ENCODE results near the gene MOB3B.

The MOB3B gene

DNA sequence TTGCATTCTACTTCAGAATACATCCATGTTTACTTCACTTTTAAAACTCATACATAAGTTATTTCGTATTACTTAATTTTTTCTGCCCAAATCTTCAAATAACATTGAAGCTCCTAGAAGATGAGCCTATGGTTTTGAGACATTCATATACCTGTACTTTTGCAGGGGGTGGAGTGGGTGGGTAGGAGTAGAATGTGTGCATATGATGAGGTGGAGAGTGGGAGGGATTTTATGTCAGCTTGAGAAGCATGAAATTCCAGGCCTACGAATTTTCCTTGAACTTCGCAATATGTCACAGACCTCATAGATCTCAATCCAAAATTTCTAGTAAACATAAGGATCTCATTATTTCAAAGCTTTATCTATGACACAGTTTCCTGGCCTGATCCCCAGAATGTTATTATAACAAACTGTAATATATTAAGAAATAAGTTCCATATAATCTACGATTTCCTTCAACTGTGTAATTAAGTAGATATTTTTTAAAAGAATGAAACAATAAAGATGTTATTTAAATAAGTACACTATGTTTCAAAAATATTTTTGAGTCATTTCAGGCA lies 19.7 kb upstream of the MOB3B start:
- no peaks in the 10 kb centered on the region for H3K36me3 ChIP-seq (replicated peaks)
- H3K27ac ChIP-seq, result no peak overlapping the region
- TF ChIP-seq, protein P1, sequence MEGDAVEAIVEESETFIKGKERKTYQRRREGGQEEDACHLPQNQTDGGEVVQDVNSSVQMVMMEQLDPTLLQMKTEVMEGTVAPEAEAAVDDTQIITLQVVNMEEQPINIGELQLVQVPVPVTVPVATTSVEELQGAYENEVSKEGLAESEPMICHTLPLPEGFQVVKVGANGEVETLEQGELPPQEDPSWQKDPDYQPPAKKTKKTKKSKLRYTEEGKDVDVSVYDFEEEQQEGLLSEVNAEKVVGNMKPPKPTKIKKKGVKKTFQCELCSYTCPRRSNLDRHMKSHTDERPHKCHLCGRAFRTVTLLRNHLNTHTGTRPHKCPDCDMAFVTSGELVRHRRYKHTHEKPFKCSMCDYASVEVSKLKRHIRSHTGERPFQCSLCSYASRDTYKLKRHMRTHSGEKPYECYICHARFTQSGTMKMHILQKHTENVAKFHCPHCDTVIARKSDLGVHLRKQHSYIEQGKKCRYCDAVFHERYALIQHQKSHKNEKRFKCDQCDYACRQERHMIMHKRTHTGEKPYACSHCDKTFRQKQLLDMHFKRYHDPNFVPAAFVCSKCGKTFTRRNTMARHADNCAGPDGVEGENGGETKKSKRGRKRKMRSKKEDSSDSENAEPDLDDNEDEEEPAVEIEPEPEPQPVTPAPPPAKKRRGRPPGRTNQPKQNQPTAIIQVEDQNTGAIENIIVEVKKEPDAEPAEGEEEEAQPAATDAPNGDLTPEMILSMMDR (IDR thresholded peaks at IDR 0.05; ENCODE audit: low read depth, low read length, missing control alignments), result no peak
- in situ Hi-C loops (cut with HindIII; ENCODE audit: low pct_ligation_motif_present, low sequenced_read_pairs), result no loop called here
- H3K27me3 ChIP-seq (replicated peaks), result no peaks in the 10 kb centered on the region
- H3K4me3 ChIP-seq (ENCODE audit: low read depth, low read length), result no peak overlapping the region
- DNase-seq, result no peak

DNA sequence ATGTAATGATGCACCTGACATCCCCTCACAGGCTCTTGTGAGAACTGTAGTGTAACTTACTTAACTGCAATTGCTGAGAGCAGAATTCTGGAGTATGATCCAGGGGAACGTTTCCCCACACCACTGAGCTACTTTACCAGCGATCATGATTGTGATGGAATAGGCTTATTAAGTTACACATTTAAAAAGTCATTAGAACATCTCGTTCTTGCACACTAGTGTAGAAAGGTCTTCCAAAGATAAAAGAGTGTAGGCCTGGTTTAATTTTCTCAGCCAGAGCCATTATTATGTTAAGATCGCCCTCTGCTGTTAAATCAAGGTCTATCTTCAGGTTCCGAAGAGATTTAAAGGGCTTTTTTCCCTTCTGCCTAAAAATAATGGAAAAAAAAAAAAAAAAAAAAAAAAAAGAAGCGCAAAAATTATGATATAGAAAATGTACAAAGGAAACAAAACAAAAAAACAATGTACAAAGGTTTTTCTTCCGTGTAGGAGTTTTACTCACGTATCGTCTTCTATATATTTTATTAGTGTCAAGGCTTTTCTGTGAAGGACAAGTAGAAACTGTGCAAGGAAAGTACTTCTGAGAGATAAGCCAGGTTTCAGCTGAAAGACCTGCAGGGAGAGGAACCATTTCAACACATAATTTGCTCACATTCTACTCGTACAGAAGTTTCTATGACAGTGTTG lies 18.6 kb upstream of the MOB3B start:
- no peak for DNase-seq
- no peaks in the 10 kb centered on the region for H3K27me3 ChIP-seq (replicated peaks)

DNA sequence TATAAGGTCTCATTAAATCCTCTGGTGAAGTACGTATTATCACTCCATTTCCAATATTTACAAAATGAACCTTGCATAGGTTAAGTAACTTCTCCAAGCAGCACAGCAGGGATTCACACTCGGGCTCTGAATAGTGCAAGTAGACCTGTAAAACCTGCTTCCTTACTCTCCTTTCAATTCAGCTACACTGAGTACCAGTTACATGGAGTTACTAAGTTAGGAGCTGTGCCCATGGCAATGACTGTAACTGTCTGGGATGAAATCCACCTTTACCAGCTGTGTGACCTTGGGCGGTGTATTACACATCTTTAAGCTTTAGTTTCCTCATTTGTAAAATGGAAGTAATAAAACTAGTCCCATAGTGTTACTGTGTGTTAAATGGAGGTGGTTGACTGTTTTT lies 15.9 kb upstream of the MOB3B start:
- in situ Hi-C loops (cut with HindIII; ENCODE audit: low pct_ligation_motif_present, low sequenced_read_pairs), result no loop called here
- Histone ChIP-seq H3K4me3 (ENCODE audit: low read depth, low read length) (no peak overlapping the region), H3K27me3 (replicated peaks) (no peaks in the 10 kb centered on the region), H3K36me3 (replicated peaks) (no peaks in the 10 kb centered on the region), H3K27ac (no peak overlapping the region)
- DNase-seq, result no peak
- TF ChIP-seq, protein P1 (IDR thresholded peaks at IDR 0.05; ENCODE audit: low read depth, low read length, missing control alignments), result no peak

More for the DNA sequence above, 18.6 kb upstream of the MOB3B start:
- TF ChIP-seq, protein P1 (IDR thresholded peaks at IDR 0.05; ENCODE audit: low read depth, low read length, missing control alignments), result peak; percentile 39
- Histone ChIP-seq H3K27ac (no peak overlapping the region), H3K4me3 (ENCODE audit: low read depth, low read length) (no peak overlapping the region), H3K36me3 (replicated peaks) (no peaks in the 10 kb centered on the region)
- in situ Hi-C loops (cut with HindIII; ENCODE audit: low pct_ligation_motif_present, low sequenced_read_pairs), result no loop called here

DNA sequence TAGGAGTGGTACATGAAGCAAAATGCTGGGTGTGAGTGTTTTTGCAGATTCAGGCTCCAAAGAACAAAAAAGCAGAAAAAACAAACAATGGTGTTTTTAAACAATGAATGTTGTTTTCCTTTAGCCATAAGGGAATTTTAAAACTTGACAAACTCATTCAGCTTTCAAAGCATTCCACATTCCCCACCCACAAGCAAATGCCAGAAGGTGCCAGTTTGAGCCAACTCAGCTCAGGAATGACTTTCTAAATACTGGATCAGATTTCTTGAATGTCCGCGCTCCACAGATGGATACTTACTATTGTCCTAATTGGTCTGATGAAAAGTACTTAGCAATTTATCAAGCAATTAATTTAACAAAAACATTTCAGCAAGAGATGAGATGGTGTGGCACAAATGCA lies 12.9 kb upstream of the MOB3B start:
- DNase-seq, result no peak
- no peak overlapping the region for H3K27ac ChIP-seq
- in situ Hi-C loops (cut with HindIII; ENCODE audit: low pct_ligation_motif_present, low sequenced_read_pairs), result no loop called here
- H3K4me3 ChIP-seq (ENCODE audit: low read depth, low read length), result no peak overlapping the region
- TF ChIP-seq, protein P1 (IDR thresholded peaks at IDR 0.05; ENCODE audit: low read depth, low read length, missing control alignments), result no peak
- H3K36me3 ChIP-seq (replicated peaks), result no peaks in the 10 kb centered on the region
- no peaks in the 10 kb centered on the region for H3K27me3 ChIP-seq (replicated peaks)

DNA sequence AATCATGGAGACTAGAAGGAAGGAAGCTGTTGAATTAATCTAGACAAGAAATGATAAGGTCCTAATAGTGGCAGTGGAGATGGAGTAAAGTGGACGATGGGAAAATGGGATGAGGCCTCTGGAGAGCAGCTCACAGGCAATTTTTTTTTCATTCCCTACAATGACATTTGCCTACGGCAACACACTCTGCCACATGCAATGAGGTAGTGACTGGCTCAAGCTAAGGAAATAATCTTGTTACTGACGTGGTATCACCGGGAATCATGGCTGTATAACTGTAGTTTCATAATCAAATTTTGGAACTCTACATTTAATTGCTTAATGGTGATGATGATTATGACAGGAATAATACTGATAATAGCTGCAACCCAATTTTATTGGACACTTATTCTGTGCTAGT lies 12.1 kb upstream of the MOB3B start:
- DNase-seq, result no peak
- Histone ChIP-seq H3K27me3 (replicated peaks) (no peaks in the 10 kb centered on the region), H3K27ac (no peak overlapping the region), H3K36me3 (replicated peaks) (no peaks in the 10 kb centered on the region), H3K4me3 (ENCODE audit: low read depth, low read length) (no peak overlapping the region)
- TF ChIP-seq, protein P1 (IDR thresholded peaks at IDR 0.05; ENCODE audit: low read depth, low read length, missing control alignments), result no peak
- in situ Hi-C loops (cut with HindIII; ENCODE audit: low pct_ligation_motif_present, low sequenced_read_pairs), result no loop called here

DNA sequence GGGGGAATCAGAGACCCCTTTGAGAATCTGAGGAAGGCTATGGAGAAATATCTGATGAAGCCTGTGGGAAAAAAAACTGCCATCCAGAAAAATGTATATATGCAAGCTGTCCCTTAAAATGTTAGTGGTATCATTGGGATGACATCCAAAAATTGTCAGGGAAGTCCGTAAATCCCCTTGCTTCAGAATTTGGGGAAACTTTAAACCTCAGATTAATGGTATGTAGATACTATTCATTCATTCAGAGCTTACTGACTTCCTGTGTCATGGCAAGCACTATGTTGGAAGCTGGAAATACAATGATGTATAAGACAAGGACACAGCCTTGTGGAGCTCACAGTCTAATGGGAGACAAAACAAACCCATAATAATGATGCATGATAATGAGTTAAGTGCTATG lies 10.9 kb upstream of the MOB3B start:
- no peak overlapping the region for H3K4me3 ChIP-seq (ENCODE audit: low read depth, low read length)
- DNase-seq, result no peak
- in situ Hi-C loops (cut with HindIII; ENCODE audit: low pct_ligation_motif_present, low sequenced_read_pairs), result no loop called here
- H3K36me3 ChIP-seq (replicated peaks), result no peaks in the 10 kb centered on the region
- TF ChIP-seq, protein P1 (IDR thresholded peaks at IDR 0.05; ENCODE audit: low read depth, low read length, missing control alignments), result no peak
- no peaks in the 10 kb centered on the region for H3K27me3 ChIP-seq (replicated peaks)
- no peak overlapping the region for H3K27ac ChIP-seq

Data from brain microvascular endothelial cell (primary cell).